Osteocyte (in vitro differentiated cells): ENCODE results near the gene ZNF277. TPM values are rescaled to one million over a fixed set of nuclear protein-coding genes. Genes with fewer than 3 reads are reported as not detected.

ENCODE experiments used
- DNase-seq: peaks from one replicate; pipeline ENCODE4 v3.0.0; 2021; ENCODE audit warnings: mixed read lengths; ENCODE audit not compliant: unreplicated experiment; ENCODE audit errors: extremely low spot score
- H3K27ac Mint-ChIP-seq: one replicate; pipeline ENCODE4 v1.8.0; 2021; ENCODE audit warnings: mild to moderate bottlenecking, mixed read lengths; ENCODE audit not compliant: unreplicated experiment
- H3K27me3 Mint-ChIP-seq: one replicate; pipeline ENCODE4 v1.8.0; 2021; ENCODE audit warnings: mixed read lengths; ENCODE audit not compliant: unreplicated experiment
- H3K36me3 Mint-ChIP-seq: one replicate; pipeline ENCODE4 v1.8.0; 2021; ENCODE audit warnings: mixed read lengths; ENCODE audit not compliant: unreplicated experiment
- H3K4me1 Mint-ChIP-seq: one replicate; pipeline ENCODE4 v1.8.0; 2021; ENCODE audit warnings: mixed read lengths; ENCODE audit not compliant: unreplicated experiment
- H3K4me3 Mint-ChIP-seq: one replicate; pipeline ENCODE4 v1.8.0; 2021; ENCODE audit warnings: mild to moderate bottlenecking, moderate library complexity, mixed read lengths; ENCODE audit not compliant: unreplicated experiment
- H3K9me3 Mint-ChIP-seq: one replicate; pipeline ENCODE4 v1.8.0; 2021; ENCODE audit warnings: mixed read lengths; ENCODE audit not compliant: unreplicated experiment
- CTCF ChIP-seq: fragments of 200-600 bp; sonication (generic); IDR thresholded peaks from 2 replicates; pipeline ENCODE4 v1.5.0; 2021; ENCODE audit warnings: antibody characterized with exemption, mild to moderate bottlenecking, moderate library complexity
- total RNA-seq: library from RNA; stranded (reverse); gene quantifications from 2 replicates; pipeline ENCODE4 v1.2.1, GENCODE V29; 2021

ZNF277 gene
- total RNA-seq, 1 donor from 2014 or later = 28.1 TPM

GRCh38 chr7:112160771-112161150 is 45.7 kb upstream of the ZNF277 start:
- no peaks in the 10 kb centered on the region for H3K27me3 Mint-ChIP-seq
- DNase-seq = no peak
- no peaks in the 10 kb centered on the region for H3K36me3 Mint-ChIP-seq
- TF ChIP-seq CTCF = no peak
- peak overlapping the region; percentile 85 for H3K27ac Mint-ChIP-seq
- H3K4me3 Mint-ChIP-seq = no peak overlapping the region
- peaks cover 39% of the 10 kb centered on the region for H3K4me1 Mint-ChIP-seq
- no peaks in the 10 kb centered on the region for H3K9me3 Mint-ChIP-seq

- H3K4me3 Mint-ChIP-seq = peak overlapping the region; percentile 50
These were observed 45.0 kb upstream of the ZNF277 start for GRCh38 chr7:112161253-112162141.

GRCh38 chr7:112162142-112162766 is 44.2 kb upstream of the ZNF277 start:
- no peak for TF ChIP-seq CTCF
- Mint-ChIP-seq H3K27ac (peak overlapping the region; percentile 85), H3K4me1 (peaks cover 47% of the 10 kb centered on the region), H3K9me3 (no peaks in the 10 kb centered on the region), H3K4me3 (peak overlapping the region; percentile 50), H3K36me3 (no peaks in the 10 kb centered on the region), H3K27me3 (no peaks in the 10 kb centered on the region)
- DNase-seq = peak; percentile 87

More at GRCh38 chr7:112161253-112162141, 45.0 kb upstream of the ZNF277 start:
- no peak for DNase-seq
- Mint-ChIP-seq H3K36me3 (no peaks in the 10 kb centered on the region), H3K4me1 (peaks cover 40% of the 10 kb centered on the region), H3K27ac (peak overlapping the region; percentile 85), H3K27me3 (no peaks in the 10 kb centered on the region), H3K9me3 (no peaks in the 10 kb centered on the region)
- TF ChIP-seq CTCF = no peak

- H3K27me3 Mint-ChIP-seq = no peaks in the 10 kb centered on the region
- no peaks in the 10 kb centered on the region for H3K36me3 Mint-ChIP-seq
- no peaks in the 10 kb centered on the region for H3K9me3 Mint-ChIP-seq
- TF ChIP-seq CTCF = no peak
- peak overlapping the region; percentile 85 for H3K27ac Mint-ChIP-seq
- no peak for DNase-seq
- H3K4me1 Mint-ChIP-seq = peaks cover 47% of the 10 kb centered on the region
- H3K4me3 Mint-ChIP-seq = peak overlapping the region; percentile 30
These were observed 43.5 kb upstream of the ZNF277 start for GRCh38 chr7:112162784-112163506.
